ENCODE measurements around the gene OR10G2.
"Not testable (repeated sequence)": the region's sequence is repeated elsewhere in the genome, so short reads cannot be mapped to it uniquely, and the experiment has no call there.

The OR10G2 gene, protein sequence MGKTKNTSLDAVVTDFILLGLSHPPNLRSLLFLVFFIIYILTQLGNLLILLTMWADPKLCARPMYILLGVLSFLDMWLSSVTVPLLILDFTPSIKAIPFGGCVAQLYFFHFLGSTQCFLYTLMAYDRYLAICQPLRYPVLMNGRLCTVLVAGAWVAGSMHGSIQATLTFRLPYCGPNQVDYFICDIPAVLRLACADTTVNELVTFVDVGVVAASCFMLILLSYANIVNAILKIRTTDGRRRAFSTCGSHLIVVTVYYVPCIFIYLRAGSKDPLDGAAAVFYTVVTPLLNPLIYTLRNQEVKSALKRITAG

DNA sequence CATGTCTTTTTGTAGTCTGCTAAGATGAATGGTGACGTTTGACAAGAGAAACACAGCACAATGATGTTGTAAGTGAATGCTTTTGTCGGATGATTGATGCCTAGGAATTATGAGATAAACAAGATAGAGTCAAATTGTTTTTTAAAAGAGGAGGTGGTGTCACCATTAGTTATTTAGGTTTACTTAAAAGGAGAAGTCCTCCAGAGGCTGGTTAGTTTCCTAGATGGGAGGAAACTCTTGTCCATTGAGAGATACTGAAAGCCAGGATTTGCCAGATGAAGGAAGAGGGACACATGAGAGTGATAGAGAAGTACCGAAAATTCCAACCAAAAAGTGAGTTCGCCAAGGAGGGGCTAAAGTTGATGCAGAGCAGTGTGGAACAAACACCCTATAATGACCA, at the start of gene OR10G2:
OR10G2 (minus strand) TSS at position 101 of the 400 bp plus-strand sequence; CDS start at position 3, 98 bp downstream.
- DNase-seq (ENCODE audit: low read depth in 2 of 2) = no peak

DNA sequence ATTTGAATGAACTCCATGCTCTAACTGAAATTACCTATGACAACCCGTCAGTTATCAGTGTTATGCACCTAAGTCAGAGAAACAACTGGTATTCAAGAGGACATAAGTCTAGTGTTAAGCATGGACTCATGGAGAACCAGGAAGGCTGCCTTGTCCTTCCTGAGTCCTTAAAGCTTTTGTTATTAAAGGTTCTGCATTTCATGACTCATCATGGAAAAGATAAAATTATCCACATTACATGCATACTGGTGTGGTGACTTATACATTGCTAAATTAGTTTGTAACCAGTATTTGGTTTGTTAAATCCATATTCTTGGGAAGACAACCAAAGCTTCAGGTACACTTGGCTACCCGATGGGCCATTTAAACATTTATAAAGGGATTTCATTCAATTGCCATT, 45.3 kb upstream of the OR10G2 start:
- no peak for DNase-seq (ENCODE audit: low read depth in 2 of 2)

DNA sequence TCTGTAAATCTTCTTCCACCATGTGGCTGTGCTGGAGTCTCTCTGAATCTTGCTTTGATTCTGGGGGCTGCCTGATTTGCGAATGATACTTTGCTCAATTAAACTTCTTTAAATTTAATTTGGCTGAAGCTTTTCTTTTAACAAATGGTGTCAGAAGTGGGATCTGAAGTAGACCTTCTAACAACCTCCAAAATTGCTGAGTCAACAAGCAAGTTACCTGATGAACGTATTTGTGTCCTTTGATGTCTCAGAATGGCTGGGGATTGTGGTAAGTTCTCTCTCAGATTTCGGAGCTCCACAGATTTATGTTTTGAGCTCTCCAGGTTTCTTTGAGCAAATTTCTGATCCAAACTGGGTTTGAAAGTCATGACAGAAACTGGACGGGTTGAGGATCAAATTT, 40.8 kb upstream of the OR10G2 start:
- no peak for DNase-seq (ENCODE audit: low read depth in 2 of 2)

DNA sequence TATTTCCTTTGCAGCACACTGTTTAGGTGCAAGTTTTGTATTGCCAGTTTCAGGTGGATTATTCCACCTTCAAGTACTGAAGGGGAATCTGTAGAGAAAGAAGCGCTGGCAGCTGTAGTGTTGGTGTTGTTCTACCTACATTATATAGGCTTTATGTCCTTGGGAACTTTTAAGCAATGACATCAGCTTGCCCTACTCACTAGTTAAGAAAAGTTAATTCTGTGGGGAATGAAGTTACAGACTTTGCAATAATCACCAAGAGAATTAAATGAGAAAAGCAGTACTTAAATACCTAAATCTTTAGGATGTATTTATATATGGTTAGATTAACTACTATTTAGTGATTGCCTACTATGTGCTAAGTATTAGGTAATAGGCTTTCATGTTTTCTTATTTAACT, 39.0 kb upstream of the OR10G2 start, which contains the start of gene OR4E1:
OR4E1 (minus strand) TSS at position 101 of the 400 bp plus-strand sequence. CDS start 2,883 bp downstream, outside the sequence.
- DNase-seq (ENCODE audit: low read depth in 2 of 2) = no peak

DNA sequence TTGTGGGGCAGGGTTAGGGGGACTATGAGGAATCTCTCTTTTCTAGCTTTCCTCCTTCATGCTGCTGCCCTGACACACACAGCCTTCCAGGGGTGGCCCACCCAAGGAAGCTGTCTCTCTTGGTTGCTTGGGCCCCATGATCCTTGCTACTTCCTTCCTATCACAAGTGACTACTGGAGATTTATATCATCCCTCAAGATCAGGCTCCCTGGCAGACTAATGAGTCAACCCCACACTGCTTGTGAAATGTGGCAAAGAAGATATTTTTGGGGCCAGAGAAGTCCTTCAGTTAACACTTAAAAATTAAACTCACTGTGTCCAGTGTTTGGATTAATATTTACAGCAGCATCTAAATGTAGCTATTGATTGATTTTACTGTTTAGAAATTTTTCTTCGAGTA, 37.4 kb upstream of the OR10G2 start:
- no peak for DNase-seq (ENCODE audit: low read depth in 2 of 2)

DNA sequence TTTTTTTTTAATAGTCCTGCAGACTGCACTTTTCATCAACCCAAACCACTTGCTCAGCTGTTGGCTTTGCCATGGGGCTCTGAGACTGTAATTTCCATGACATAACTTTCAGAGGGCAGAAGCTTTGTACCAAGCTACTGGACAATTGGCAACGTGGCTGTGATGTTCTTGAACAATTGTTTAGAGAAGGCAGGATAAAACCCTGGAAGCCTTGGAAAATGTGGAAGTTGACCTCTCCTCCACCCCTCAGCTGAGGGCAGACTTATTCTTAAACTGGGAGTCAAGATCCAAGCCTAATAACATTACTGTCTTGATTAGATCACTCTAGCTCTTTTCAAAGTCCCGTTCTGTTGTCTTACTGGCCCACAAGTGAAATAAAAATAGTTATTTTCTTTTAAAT, 36.6 kb upstream of the OR10G2 start:
- no peak for DNase-seq (ENCODE audit: low read depth in 2 of 2)

DNA sequence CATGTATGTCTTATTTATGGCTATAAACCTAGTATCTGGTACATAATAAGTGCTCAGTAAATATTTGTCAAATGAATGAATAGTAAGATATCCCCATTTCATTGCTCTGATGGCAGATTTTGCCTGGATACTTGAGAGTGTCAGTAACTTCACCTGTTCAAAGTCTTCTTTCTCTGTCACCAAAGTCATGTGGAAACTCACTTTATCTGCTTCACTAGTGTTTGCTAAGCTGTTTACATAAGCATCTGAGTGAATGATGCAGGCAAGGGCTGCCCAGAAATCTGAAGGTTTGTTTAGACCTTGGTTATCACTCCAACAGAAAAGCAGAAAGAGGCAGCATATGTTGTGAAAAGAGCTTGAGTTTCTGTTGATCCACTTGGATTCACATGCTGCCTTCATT, 34.5 kb upstream of the OR10G2 start:
- DNase-seq (ENCODE audit: low read depth in 2 of 2) = no peak

DNA sequence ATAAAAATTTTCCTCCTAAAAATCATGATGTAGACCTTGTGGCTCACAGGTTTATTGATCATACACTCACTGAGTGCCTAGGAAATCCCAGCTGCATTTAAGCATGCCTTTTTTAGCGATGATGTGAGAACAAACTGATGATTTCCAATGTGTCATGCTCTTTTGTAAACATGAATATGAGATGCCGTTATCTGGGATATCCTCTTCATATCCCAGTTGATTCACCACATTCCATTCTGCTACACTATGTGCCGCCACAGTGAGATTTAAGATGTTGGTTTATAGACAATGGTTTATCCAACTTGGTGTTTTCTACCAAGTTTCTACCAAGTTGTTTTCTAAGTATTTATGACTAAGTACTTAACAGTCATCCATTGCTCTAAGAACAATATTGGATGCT, 33.6 kb upstream of the OR10G2 start:
- no peak for DNase-seq (ENCODE audit: low read depth in 2 of 2)

DNA sequence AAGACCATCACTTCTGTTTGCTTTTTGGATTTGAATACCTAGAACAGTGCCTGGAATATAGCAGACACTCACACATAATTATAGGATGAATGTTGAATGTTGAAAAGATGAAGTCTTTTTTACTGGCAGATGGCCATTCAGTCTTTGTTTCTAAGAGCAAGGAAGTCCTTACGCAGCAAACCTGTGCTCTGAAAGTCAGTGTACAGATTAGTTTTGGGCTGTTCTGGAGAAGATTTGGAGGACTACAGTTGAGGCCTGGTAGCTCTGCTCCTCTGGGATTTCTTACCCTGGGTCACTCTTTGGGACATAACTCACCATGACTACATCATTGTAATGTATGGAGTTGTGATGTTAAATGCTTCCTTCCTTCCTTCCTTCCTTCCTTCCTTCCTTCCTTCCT, 22.2 kb upstream of the OR10G2 start:
- no peak for DNase-seq (ENCODE audit: low read depth in 2 of 2)

DNA sequence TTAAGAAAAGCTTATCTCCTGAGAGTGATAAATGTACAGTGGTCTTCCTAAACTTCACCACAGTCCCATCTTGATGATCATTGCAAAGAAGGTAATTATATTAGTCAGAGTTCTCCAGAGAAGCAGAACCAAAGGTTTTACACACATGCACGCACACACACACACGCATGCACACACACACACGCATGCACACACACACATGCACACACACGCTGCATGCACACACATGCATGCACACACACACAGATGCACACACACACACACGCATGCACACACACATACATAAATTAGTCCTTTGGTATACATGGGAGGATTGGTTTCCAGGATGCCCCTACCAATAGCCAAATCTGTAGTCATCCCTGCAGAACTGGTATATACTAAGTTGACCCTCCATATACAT, 19.5 kb upstream of the OR10G2 start:
- no peak for DNase-seq (ENCODE audit: low read depth in 2 of 2)

DNA sequence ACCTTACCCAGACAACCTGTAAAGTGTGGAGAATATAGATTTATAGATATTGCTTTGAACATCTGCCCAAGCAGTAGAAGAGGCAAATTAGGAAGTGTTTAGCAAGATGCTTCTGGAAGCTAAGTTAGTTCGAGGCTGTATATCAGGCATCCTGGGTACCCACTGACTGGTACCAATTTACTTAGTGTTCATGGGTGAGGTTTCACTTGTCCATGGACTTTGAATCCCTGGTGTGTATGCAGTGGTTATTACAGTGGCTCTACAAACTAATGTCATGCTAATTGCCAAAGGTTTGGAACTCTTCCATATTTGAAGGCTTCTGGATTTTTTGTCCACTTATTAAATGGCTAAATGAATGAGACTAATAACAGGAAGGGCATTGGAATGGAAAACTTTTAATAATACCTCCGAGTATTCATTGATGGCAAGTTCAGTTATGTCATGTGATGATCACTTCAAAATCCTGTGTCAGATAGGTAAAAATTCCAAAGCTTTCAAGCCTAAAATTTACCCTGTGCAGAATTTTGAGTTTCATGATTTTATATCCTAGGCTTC, 18.7 kb upstream of the OR10G2 start, which contains the start of gene OR4E2:
OR4E2 (plus strand) TSS at position 505 of the 555 bp plus-strand sequence. CDS start 11,248 bp downstream, outside the sequence.
- DNase-seq (ENCODE audit: low read depth in 2 of 2) = no peak

DNA sequence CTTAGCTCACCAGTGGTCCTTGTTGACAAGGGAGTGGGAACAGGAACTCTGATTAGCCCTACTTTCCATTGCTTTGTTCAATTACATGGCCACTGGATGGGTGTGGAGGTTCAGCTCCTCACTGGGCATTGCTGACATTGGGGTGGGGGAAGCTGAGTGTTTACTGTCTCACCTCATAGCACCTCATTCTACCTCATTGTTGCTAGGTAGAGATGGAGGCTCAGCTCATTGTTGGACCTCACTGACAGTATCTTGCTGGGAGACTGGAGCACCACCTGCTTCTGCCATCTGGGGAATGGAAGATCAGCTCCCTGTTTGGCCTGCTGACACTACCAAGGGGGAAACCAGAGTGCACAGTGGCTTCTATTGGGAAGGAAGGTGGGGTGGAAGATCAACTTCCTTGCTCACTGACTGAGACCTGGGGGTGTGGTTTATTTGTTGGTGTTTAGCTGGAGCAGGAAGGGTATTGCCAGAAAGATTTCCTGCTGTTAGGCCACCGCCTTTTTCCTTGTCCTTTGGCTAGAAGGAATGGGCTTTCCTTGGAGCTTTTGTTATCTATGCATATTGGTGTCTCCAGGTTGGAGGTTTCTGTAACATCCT, 17.6 kb upstream of the OR10G2 start:
- DNase-seq (ENCODE audit: low read depth in 2 of 2) = no peak

DNA sequence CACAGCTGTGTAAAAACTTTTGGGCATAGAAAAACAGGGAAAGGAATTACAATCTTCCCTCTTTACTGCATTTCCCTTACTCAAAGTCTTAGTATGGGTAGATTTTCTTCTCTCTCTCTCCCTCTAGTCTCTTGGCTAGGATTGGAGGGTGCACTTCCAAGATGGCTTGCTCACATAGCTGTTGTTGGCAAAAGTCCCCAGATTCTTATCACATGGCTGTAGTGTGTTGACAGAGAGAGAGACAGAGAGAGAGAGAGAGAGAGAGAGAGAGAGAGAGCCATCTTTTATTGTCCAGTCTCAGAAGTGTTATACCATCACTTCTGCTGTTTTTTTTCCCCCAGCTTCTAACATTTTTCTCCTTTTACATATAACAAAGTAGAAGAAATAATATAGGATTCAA, 12.6 kb upstream of the OR10G2 start:
- DNase-seq (ENCODE audit: low read depth in 2 of 2) = no peak

DNA sequence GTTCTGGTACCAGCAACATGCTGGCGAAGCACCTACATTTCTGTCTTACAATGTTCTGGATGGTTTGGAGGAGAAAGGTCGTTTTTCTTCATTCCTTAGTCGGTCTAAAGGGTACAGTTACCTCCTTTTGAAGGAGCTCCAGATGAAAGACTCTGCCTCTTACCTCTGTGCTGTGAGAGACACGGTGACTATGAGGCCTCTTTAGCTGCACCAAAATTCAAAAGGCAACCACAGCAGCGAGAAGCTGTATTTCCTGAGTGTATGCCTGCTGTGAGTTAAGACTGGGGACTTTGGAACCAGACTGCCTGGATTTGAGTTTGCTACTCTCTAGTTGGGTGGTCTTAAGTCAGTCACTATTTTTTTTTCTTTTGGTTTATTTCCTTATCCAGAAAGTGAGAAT, 8.7 kb upstream of the OR10G2 start:
- DNase-seq (ENCODE audit: low read depth in 2 of 2) = no peak

DNA sequence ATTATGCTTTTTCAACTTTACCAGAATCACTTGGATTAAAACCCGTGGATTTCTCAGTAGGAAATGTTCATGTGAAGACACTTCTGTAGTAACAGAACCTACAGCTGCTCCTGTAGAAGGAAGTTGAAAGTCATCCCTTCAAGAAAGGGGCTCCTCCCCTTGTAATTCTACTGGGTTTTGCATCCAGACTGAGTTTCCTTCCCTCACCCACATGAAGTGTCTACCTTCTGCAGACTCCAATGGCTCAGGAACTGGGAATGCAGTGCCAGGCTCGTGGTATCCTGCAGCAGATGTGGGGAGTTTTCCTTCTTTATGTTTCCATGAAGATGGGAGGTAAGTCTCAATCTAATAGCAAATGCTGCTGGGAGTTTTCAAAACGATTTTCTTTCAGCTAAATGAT, 7.9 kb upstream of the OR10G2 start:
- no peak for DNase-seq (ENCODE audit: low read depth in 2 of 2)

DNA sequence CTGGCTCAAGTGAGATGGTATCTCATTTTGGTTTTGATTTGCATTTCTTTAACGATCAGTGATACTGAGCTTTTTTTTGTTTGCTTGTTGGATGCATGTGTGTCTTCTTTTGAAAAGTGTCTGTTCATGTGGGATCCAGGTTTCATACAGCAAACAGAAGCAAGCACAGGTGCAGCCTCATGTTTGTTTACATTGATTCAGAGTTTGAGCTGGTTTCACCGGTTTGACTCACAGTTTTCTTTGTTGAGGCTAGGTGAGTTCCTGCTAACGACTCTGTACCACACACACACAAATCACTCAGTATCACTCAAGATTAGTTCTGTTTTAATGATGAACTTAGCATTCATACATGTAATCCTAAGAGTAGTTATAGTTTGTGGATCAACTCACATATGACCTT, 3.7 kb downstream of the OR10G2 start:
- DNase-seq (ENCODE audit: low read depth in 2 of 2) = no peak

DNA sequence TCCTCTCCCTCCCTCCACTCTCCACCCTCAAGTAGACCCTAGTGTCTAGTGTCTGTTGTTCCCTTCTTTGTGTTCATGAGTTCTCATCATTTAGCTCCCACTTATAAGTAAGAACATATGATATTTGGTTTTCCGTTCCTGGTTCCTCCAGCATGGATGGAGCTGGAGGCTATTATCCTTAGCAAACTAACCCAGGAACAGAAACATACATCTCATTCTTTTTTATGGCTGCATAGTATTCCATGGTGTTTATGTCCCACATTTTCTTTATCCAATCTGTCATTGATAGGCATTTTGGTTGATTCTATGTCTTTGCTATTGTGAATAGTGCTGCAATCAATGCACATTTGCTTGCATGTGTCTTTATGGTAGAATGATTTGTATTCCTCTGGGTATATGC, 4.2 kb downstream of the OR10G2 start:
- DNase-seq (ENCODE audit: low read depth in 2 of 2) = not testable (repeated sequence)

DNA sequence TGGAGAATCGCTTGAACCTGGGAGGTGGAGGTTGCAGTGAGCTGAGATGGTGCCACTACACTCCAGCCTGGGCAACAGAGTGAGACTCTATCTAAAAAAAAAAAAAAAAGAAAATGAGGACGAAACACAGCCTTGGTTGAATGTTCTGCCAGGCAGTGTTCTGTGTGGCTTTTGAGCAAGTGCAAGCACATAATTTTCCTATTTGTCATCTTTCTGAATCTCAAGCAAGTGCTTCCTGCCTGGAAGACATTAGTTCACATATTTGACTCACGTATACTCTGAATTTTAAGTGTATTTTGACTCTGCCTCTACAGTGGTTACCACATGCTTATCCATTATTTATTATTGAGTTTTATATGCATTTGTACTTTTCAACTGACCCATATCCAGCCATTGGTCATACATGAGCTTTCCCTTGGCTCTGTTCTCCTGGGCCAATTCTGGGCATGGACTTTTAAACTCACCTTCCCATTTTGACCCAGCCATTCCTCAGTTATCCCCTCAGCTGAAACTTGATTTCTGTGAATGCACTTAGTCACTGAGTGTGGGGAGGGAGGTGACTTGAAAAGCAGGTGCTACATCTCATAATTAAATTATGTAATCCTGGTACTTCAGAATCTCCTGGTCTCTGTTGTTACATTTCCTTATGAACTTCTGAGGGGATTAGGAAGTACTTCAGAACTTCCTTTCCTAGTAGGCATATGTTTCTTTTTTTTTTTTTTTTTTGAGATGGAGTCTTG, 8.1 kb downstream of the OR10G2 start:
- DNase-seq (ENCODE audit: low read depth in 2 of 2) = no peak

DNA sequence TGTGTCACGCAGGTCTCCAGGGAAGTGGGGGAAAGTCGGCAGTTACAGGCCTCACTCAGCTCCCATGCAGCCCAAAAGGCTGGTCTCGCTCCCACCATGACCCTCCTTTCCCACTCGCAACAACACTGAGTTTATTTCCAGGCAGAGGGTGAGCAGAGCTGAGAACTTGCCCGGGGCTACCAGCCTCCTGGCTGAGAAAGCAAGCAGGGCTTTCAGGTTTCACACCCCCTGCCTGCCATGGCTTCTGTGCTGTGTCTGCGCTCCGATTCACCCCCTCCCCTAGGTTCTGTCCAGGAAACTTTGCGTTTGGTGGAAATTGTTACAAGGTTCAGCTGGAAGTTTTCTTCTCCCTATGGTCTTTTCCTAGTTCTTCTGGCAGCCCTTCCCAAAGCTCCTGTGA, 17.1 kb downstream of the OR10G2 start:
- DNase-seq (ENCODE audit: low read depth in 2 of 2) = no peak

DNA sequence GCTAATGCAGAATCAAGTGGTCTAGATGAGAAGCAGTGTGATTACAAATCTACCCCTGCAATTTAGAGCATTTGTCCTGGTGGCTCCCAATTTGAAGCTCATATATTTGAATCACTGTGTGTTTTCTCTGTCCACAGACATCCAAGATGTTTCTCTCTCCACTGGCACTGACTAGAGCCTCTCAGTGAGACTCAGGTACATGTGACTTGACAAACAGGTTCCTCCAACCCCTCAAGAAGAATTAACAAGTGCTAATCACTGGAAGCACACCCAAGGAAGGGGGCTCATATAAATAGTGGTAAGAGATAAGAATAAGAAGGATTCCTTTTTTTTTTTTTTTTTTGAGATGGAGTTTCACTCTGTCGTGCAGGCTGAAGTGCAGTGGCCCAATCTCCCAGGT, 20.5 kb downstream of the OR10G2 start:
- no peak for DNase-seq (ENCODE audit: low read depth in 2 of 2)

DNA sequence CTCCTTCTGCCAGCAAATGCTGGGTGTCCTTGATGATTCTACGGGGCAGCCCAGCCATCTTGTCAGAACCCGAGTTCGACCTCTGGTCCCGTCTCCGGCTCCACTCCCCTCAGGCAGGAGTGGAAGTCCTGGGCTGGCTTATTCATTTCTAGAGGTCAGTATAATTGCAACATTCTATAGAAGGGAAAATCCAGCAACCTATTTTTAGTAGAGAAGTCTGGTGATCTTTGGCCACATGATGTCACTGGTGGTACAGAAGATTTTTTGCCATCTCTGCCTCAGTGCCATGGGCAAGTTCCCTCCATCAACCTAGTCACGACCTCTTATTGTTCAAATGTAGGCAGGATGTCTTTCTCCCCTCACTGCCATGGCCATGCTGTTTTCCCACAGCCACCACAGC, 22.4 kb downstream of the OR10G2 start:
- DNase-seq (ENCODE audit: low read depth in 2 of 2) = no peak

DNA sequence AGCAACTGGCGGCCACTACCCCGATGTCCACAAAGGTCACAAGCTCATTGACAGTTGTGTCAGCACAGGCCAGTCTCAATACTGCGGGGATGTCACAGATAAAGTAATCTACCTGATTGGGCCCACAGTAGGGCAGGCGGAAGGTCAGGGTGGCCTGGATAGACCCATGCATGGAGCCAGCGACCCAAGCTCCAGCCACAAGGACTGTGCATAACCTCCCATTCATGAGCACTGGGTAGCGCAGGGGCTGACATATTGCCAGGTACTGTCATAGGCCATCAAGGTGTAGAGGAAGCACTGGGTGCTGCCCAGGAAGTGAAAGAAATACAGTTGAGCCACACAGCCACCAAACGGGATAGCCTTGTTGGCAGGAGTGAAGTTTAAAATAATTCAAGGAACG, 32.6 kb downstream of the OR10G2 start:
- DNase-seq (ENCODE audit: low read depth in 2 of 2) = not testable (repeated sequence)

DNA sequence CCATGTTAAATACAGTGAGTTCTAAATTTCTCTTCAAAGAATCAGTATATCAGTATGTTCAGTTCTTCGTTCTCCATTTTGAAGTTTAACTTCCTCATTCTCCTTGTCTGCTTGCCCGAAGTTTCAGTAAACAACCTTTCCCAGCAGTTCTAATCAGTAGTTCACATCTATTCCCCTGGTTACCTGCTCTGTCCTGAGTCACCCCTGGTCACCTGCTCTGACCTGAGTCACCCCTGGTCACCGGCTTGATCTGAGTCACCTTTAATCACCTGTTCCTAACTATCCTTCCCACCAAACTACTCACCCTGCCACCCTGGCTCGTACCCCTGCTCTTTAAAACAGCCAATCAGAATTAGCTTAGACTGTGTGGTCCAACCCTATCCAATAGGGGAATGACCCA, 45.4 kb downstream of the OR10G2 start:
- DNase-seq (ENCODE audit: low read depth in 2 of 2) = no peak

Measured in stimulated activated CD4-positive, alpha-beta T cell treated with anti-CD3 and anti-CD28 coated beads, Interleukin-1b, Interleukin-23, amount 100 ng/mL, for 4 hours (primary cell).